RWPE1 (cell line): ENCODE results near the gene CLN5.

ENCODE experiments used
- CTCF ChIA-PET: fragments of 350-600 bp; sonication (Branson Sonifier 250); formaldehyde crosslinking; extraction: SDS; loops from one replicate; lab custom pipeline; 2021; lab: Yijun Ruan, JAX
- POLR2A ChIA-PET: fragments of 400-600 bp; formaldehyde crosslinking; extraction: SDS; loops from one replicate; lab custom pipeline; 2020; ENCODE audit warnings: antibody characterized with exemption; ENCODE audit not compliant: low non-redundant PET; lab: Yijun Ruan, JAX
- DNase-seq: peaks from one replicate; pipeline ENCODE4 v3.0.0; 2012; ENCODE audit warnings: low spot score
- H3K27ac ChIP-seq: fragments of 450-650 bp; 2 replicates; pipeline ENCODE4 v1.5.1; 2017
- CTCF ChIP-seq: fragments of 450-650 bp; conservative IDR thresholded peaks from 2 replicates; pipeline ENCODE4 v1.5.1; 2017; ENCODE audit warnings: low read depth, mild to moderate bottlenecking

CLN5 gene

GRCh38 chr13:77013853-77014542, 22.1 kb downstream of the CLN5 start:
- H3K27ac ChIP-seq: no peak overlapping the region
- POLR2A ChIA-PET: interaction anchor here (1.4 kb wide), 1 partner anchor 12 kb away, joined by 4 read pairs; no protein-coding TSS in a partner anchor

DNA sequence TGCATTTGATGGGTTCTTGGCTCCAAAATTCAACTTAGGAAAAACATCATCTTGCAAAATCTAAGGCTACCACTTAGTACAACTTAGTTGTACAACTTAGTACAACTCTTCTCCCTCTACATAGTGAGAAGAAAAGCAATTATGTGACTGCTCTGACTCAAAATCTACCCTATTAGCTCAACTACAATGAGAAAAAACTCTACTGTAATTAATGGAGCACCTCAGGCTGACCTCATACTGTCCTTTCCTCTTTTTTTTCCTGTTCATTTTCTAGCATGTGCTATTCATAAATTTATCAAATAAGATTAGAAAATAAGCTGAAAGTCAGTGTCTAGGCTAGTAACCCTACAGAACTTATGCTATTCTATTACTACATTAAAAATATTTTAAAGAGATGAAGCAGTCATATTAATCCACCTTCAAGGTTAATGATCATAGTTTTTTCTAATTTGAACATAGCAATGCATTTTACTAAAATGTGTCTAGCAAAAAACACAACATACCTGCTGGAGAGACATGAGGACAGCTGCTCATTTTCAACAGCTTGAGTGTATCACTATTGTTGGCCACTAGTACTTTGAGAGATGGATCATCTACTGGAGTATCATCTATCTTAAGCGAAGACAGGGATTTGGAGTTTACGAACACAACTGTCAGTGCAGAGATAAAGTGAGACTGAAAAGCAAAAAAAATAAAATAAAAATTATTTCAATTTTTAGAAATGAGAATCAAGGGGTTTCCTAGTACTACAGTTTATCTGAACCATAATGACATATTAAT, 23.2 kb downstream of the CLN5 start:
- H3K27ac ChIP-seq: no peak overlapping the region
- ChIA-PET CTCF (interaction anchor here (0.6 to 0.8 kb wide), 3 partner anchors 12 to 195 kb away, joined by 3 read pairs; no protein-coding TSS in a partner anchor), POLR2A (interaction anchor here (1.4 kb wide), 1 partner anchor 11 kb away, joined by 4 read pairs; no protein-coding TSS in a partner anchor)
- no peak for TF ChIP-seq CTCF
- DNase-seq: no peak

More at GRCh38 chr13:77013853-77014542, 22.1 kb downstream of the CLN5 start:
- DNase-seq: no peak
- no peak for TF ChIP-seq CTCF
- CTCF ChIA-PET: interaction anchor here (0.8 kb wide), 1 partner anchor 42 kb away, joined by 3 read pairs; no protein-coding TSS in a partner anchor

- POLR2A ChIA-PET: no interaction called here
- CTCF ChIA-PET: interaction anchor here (1.1 kb wide), 2 partner anchors 13 to 15 kb away, joined by 3 to 5 read pairs; no protein-coding TSS in a partner anchor
- no peak for TF ChIP-seq CTCF
- no peak overlapping the region for H3K27ac ChIP-seq
- DNase-seq: no peak
Observed at GRCh38 chr13:77016251-77016812, 24.5 kb downstream of the CLN5 start.

GRCh38 chr13:77016888-77017623, 25.2 kb downstream of the CLN5 start:
- DNase-seq: no peak
- no peak overlapping the region for H3K27ac ChIP-seq
- ChIA-PET POLR2A (no interaction called here), CTCF (interaction anchor here (0.6 to 1.1 kb wide), 4 partner anchors 9 to 24 kb away, joined by 3 to 5 read pairs (median 3); no protein-coding TSS in a partner anchor)
- no peak for TF ChIP-seq CTCF

DNA sequence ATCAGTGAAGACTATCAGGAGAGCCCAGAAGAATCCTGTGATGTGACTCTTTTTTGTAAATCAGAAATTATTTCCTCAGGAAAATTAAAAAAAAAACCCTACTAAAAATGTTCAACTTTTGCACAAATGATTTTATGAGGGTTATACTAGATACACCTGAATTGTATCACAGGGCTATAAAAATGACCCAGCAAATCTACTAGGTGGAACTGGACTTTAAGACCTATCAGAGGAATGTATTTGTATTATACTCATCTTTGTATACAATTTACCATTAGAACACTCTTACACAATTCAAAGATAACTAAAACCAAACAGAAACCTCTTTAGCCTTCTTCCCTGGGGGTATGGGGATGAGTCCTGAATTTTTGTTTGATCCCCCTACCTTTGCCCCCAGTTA, 27.9 kb downstream of the CLN5 start:
- CTCF ChIA-PET: interaction anchor here (0.8 kb wide), 1 partner anchor 40 kb away, joined by 3 read pairs; no protein-coding TSS in a partner anchor
- no peak for DNase-seq
- TF ChIP-seq CTCF: no peak
- no peak overlapping the region for H3K27ac ChIP-seq
- POLR2A ChIA-PET: no interaction called here
